ENCODE measurements around the gene MEIS2. TPM values are rescaled to one million over a fixed set of nuclear protein-coding genes. Genes with fewer than 3 reads are reported as not detected.

MEIS2 gene
- total RNA-seq, 1 donor from 2014 or later, result 35.6 TPM

- FAIRE-seq, result no peak
- H3K27me3 ChIP-seq (ENCODE audit: insufficient read depth, low read length), result no peaks in the 10 kb centered on the region
- peaks cover 16% of the 10 kb centered on the region for H4K20me1 ChIP-seq (ENCODE audit: insufficient read depth, low read length)
- no peak overlapping the region for H3K4me3 Mint-ChIP-seq (ENCODE audit: unreplicated experiment)
- H3K4me1 ChIP-seq (ENCODE audit: insufficient read depth, low read length), result peaks cover 10% of the 10 kb centered on the region
- DNase-seq (ENCODE audit: low read depth), result no peak
- no peak overlapping the region for H3K4me3 ChIP-seq (ENCODE audit: insufficient read depth, low read depth, low read length)
- no peak overlapping the region for H3K27ac Mint-ChIP-seq (ENCODE audit: unreplicated experiment)
- no peaks in the 10 kb centered on the region for H3K9me3 ChIP-seq (ENCODE audit: insufficient read depth, low read depth, low read length)
- TF ChIP-seq CTCF (IDR thresholded peaks at IDR 0.05; ENCODE audit: insufficient read depth, low read depth, low read length) (no peak), EZH2 (IDR thresholded peaks at IDR 0.05; ENCODE audit: insufficient read depth, low read length) (no peak)
- no peak overlapping the region for H2AFZ ChIP-seq (ENCODE audit: low read depth, low read length)
- no peaks in the 10 kb centered on the region for H3K27me3 Mint-ChIP-seq (ENCODE audit: low read depth, unreplicated experiment)
- no peak overlapping the region for H3K4me2 ChIP-seq (ENCODE audit: low read length)
- no peaks in the 10 kb centered on the region for H3K79me2 ChIP-seq (ENCODE audit: insufficient read depth, low read length)
- H3K9me3 Mint-ChIP-seq (ENCODE audit: unreplicated experiment), result peaks cover 1% of the 10 kb centered on the region
- H3K36me3 Mint-ChIP-seq (ENCODE audit: low read depth, unreplicated experiment), result peaks cover 1% of the 10 kb centered on the region
- H3K4me1 Mint-ChIP-seq (ENCODE audit: low read depth, unreplicated experiment), result peaks cover 3% of the 10 kb centered on the region
- H3K36me3 ChIP-seq (ENCODE audit: insufficient read depth, low read length), result peaks cover 7% of the 10 kb centered on the region
- no peak overlapping the region for H3K27ac ChIP-seq (ENCODE audit: low read depth, low read length)
- no peak overlapping the region for H3K9ac ChIP-seq (ENCODE audit: low read length)
Observed at GRCh38 chr15:36938764-36939163, 161.6 kb downstream of the MEIS2 start.

GRCh38 chr15:36938131-36938530, 162.2 kb downstream of the MEIS2 start:
- no peak for FAIRE-seq
- peaks cover 10% of the 10 kb centered on the region for H3K4me1 ChIP-seq (ENCODE audit: insufficient read depth, low read length)
- Mint-ChIP-seq H3K4me1 (ENCODE audit: low read depth, unreplicated experiment) (peaks cover 2% of the 10 kb centered on the region), H3K9me3 (ENCODE audit: unreplicated experiment) (peaks cover 1% of the 10 kb centered on the region), H3K27ac (ENCODE audit: unreplicated experiment) (no peak overlapping the region), H3K27me3 (ENCODE audit: low read depth, unreplicated experiment) (no peaks in the 10 kb centered on the region), H3K36me3 (ENCODE audit: low read depth, unreplicated experiment) (peaks cover 1% of the 10 kb centered on the region), H3K4me3 (ENCODE audit: unreplicated experiment) (no peak overlapping the region)
- TF ChIP-seq EZH2 (IDR thresholded peaks at IDR 0.05; ENCODE audit: insufficient read depth, low read length) (no peak), CTCF (IDR thresholded peaks at IDR 0.05; ENCODE audit: insufficient read depth, low read depth, low read length) (no peak)
- no peaks in the 10 kb centered on the region for H3K9me3 ChIP-seq (ENCODE audit: insufficient read depth, low read depth, low read length)
- H4K20me1 ChIP-seq (ENCODE audit: insufficient read depth, low read length), result peaks cover 16% of the 10 kb centered on the region
- DNase-seq (ENCODE audit: low read depth), result no peak
- H3K79me2 ChIP-seq (ENCODE audit: insufficient read depth, low read length), result no peaks in the 10 kb centered on the region
- no peaks in the 10 kb centered on the region for H3K27me3 ChIP-seq (ENCODE audit: insufficient read depth, low read length)
- no peak overlapping the region for H3K4me2 ChIP-seq (ENCODE audit: low read length)
- no peak overlapping the region for H3K27ac ChIP-seq (ENCODE audit: low read depth, low read length)
- H3K36me3 ChIP-seq (ENCODE audit: insufficient read depth, low read length), result peaks cover 7% of the 10 kb centered on the region
- no peak overlapping the region for H2AFZ ChIP-seq (ENCODE audit: low read depth, low read length)
- H3K4me3 ChIP-seq (ENCODE audit: insufficient read depth, low read depth, low read length), result no peak overlapping the region
- H3K9ac ChIP-seq (ENCODE audit: low read length), result no peak overlapping the region

- FAIRE-seq (peak; percentile 58), DNase-seq (ENCODE audit: low read depth) (peak; percentile 56)
- TF ChIP-seq CTCF (IDR thresholded peaks at IDR 0.05; ENCODE audit: insufficient read depth, low read depth, low read length), result no peak
- TF ChIP-seq EZH2 (IDR thresholded peaks at IDR 0.05; ENCODE audit: insufficient read depth, low read length), result no peak
- no peak overlapping the region for H2AFZ ChIP-seq (ENCODE audit: low read depth, low read length)
- no peaks in the 10 kb centered on the region for H3K27me3 ChIP-seq (ENCODE audit: insufficient read depth, low read length)
- H3K9me3 ChIP-seq (ENCODE audit: insufficient read depth, low read depth, low read length), result no peaks in the 10 kb centered on the region
- Mint-ChIP-seq H3K9me3 (ENCODE audit: unreplicated experiment) (peaks cover 1% of the 10 kb centered on the region), H3K4me1 (ENCODE audit: low read depth, unreplicated experiment) (peaks cover 2% of the 10 kb centered on the region), H3K36me3 (ENCODE audit: low read depth, unreplicated experiment) (peaks cover 1% of the 10 kb centered on the region), H3K27me3 (ENCODE audit: low read depth, unreplicated experiment) (no peaks in the 10 kb centered on the region), H3K4me3 (ENCODE audit: unreplicated experiment) (no peak overlapping the region), H3K27ac (ENCODE audit: unreplicated experiment) (peak overlapping the region; percentile 42)
- H3K4me1 ChIP-seq (ENCODE audit: insufficient read depth, low read length), result peaks cover 10% of the 10 kb centered on the region
- peaks cover 16% of the 10 kb centered on the region for H4K20me1 ChIP-seq (ENCODE audit: insufficient read depth, low read length)
- H3K79me2 ChIP-seq (ENCODE audit: insufficient read depth, low read length), result no peaks in the 10 kb centered on the region
- no peak overlapping the region for H3K9ac ChIP-seq (ENCODE audit: low read length)
- H3K4me3 ChIP-seq (ENCODE audit: insufficient read depth, low read depth, low read length), result no peak overlapping the region
- no peak overlapping the region for H3K4me2 ChIP-seq (ENCODE audit: low read length)
- H3K36me3 ChIP-seq (ENCODE audit: insufficient read depth, low read length), result peaks cover 3% of the 10 kb centered on the region
- no peak overlapping the region for H3K27ac ChIP-seq (ENCODE audit: low read depth, low read length)
Observed at GRCh38 chr15:36936613-36937012, 163.7 kb downstream of the MEIS2 start.

Measured in astrocyte (in vitro differentiated cells and primary cell).